HEK293 (cell line): ENCODE data around the gene MAGEA2.
"Not testable (repeated sequence)": the region's sequence is repeated elsewhere in the genome, so short reads cannot be mapped to it uniquely, and the experiment has no call there.

Source experiments
- ZNF335 ChIP-seq: fragments of 450-650 bp; formaldehyde crosslinking; conservative IDR thresholded peaks from 2 replicates; pipeline ENCODE4 v1.5.1; 2016; ENCODE audit warnings: missing biosample characterization, missing genetic modification characterization
- ZNF366 ChIP-seq: fragments of 450-650 bp; formaldehyde crosslinking; conservative IDR thresholded peaks from 2 replicates; pipeline ENCODE4 v1.5.1; 2016; ENCODE audit warnings: missing biosample characterization, missing genetic modification characterization
- ZNF843 ChIP-seq: fragments of 450-650 bp; formaldehyde crosslinking; IDR thresholded peaks from 2 replicates; pipeline ENCODE4 v1.5.1; 2016; ENCODE audit warnings: missing biosample characterization, missing genetic modification characterization
- TF ChIP-seq, protein P1 (sequence below): fragments of 450-650 bp; formaldehyde crosslinking; IDR thresholded peaks from 2 replicates; pipeline ENCODE4 v1.5.1; 2016; ENCODE audit warnings: missing biosample characterization, missing genetic modification characterization
- TF ChIP-seq, protein P2 (sequence below): fragments of 450-650 bp; formaldehyde crosslinking; IDR thresholded peaks from 2 replicates; pipeline ENCODE4 v1.5.1; 2016; ENCODE audit warnings: missing biosample characterization, missing genetic modification characterization
- TF ChIP-seq, protein P3 (sequence below): fragments of 450-650 bp; formaldehyde crosslinking; IDR thresholded peaks from 2 replicates; pipeline ENCODE4 v1.5.1; 2017; ENCODE audit warnings: missing biosample characterization, mild to moderate bottlenecking, missing genetic modification characterization, moderate library complexity
- TF ChIP-seq, protein P4 (sequence below): sonication (generic); formaldehyde crosslinking; IDR thresholded peaks from 2 replicates; pipeline ENCODE4 v1.8.1; 2022; ENCODE audit warnings: mild to moderate bottlenecking, moderate library complexity, missing genetic modification reagents
- TF ChIP-seq, protein P5 (sequence below): fragments of 450-650 bp; formaldehyde crosslinking; IDR thresholded peaks from 2 replicates; pipeline ENCODE4 v1.5.1; 2016; ENCODE audit warnings: missing biosample characterization, missing genetic modification characterization, borderline replicate concordance

DNA sequence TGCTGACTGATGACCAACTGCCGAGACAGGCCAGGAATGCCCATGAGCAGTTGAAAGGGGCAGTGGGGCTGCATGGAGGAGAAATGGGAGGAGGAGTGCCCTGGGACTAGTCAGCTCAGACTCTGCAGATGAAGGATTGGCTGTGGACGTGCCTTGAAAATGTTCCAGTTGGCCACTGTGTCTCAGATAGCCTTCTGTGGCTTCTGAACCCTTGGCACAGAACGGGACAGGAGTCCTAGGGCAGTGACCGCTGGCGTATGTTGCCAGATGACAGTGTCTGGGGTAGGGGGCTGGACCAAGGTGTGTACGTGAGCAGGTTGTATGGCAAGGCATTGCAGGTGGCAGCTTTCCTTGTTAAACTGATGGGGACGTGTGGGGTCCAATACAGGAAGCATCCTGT, 47.1 kb downstream of the MAGEA2 start:
- TF ChIP-seq, protein P1, sequence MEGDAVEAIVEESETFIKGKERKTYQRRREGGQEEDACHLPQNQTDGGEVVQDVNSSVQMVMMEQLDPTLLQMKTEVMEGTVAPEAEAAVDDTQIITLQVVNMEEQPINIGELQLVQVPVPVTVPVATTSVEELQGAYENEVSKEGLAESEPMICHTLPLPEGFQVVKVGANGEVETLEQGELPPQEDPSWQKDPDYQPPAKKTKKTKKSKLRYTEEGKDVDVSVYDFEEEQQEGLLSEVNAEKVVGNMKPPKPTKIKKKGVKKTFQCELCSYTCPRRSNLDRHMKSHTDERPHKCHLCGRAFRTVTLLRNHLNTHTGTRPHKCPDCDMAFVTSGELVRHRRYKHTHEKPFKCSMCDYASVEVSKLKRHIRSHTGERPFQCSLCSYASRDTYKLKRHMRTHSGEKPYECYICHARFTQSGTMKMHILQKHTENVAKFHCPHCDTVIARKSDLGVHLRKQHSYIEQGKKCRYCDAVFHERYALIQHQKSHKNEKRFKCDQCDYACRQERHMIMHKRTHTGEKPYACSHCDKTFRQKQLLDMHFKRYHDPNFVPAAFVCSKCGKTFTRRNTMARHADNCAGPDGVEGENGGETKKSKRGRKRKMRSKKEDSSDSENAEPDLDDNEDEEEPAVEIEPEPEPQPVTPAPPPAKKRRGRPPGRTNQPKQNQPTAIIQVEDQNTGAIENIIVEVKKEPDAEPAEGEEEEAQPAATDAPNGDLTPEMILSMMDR (tag by site-specific recombination) = not testable (repeated sequence)
- TF ChIP-seq, protein P2, sequence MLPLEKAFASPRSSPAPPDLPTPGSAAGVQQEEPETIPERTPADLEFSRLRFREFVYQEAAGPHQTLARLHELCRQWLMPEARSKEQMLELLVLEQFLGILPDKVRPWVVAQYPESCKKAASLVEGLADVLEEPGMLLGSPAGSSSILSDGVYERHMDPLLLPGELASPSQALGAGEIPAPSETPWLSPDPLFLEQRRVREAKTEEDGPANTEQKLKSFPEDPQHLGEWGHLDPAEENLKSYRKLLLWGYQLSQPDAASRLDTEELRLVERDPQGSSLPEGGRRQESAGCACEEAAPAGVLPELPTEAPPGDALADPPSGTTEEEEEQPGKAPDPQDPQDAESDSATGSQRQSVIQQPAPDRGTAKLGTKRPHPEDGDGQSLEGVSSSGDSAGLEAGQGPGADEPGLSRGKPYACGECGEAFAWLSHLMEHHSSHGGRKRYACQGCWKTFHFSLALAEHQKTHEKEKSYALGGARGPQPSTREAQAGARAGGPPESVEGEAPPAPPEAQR = not testable (repeated sequence)
- TF ChIP-seq, protein P3, sequence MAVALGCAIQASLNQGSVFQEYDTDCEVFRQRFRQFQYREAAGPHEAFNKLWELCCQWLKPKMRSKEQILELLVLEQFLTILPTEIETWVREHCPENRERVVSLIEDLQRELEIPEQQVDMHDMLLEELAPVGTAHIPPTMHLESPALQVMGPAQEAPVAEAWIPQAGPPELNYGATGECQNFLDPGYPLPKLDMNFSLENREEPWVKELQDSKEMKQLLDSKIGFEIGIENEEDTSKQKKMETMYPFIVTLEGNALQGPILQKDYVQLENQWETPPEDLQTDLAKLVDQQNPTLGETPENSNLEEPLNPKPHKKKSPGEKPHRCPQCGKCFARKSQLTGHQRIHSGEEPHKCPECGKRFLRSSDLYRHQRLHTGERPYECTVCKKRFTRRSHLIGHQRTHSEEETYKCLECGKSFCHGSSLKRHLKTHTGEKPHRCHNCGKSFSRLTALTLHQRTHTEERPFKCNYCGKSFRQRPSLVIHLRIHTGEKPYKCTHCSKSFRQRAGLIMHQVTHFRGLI (tag by site-specific recombination) = not testable (repeated sequence)
- not testable (repeated sequence) for TF ChIP-seq ZNF843; ZNF335 (tag by site-specific recombination); ZNF366
- TF ChIP-seq, protein P4, sequence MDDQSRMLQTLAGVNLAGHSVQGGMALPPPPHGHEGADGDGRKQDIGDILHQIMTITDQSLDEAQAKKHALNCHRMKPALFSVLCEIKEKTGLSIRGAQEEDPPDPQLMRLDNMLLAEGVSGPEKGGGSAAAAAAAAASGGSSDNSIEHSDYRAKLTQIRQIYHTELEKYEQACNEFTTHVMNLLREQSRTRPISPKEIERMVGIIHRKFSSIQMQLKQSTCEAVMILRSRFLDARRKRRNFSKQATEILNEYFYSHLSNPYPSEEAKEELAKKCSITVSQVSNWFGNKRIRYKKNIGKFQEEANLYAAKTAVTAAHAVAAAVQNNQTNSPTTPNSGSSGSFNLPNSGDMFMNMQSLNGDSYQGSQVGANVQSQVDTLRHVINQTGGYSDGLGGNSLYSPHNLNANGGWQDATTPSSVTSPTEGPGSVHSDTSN (CRISPR knock-in tag) = not testable (repeated sequence)
- TF ChIP-seq, protein P5, sequence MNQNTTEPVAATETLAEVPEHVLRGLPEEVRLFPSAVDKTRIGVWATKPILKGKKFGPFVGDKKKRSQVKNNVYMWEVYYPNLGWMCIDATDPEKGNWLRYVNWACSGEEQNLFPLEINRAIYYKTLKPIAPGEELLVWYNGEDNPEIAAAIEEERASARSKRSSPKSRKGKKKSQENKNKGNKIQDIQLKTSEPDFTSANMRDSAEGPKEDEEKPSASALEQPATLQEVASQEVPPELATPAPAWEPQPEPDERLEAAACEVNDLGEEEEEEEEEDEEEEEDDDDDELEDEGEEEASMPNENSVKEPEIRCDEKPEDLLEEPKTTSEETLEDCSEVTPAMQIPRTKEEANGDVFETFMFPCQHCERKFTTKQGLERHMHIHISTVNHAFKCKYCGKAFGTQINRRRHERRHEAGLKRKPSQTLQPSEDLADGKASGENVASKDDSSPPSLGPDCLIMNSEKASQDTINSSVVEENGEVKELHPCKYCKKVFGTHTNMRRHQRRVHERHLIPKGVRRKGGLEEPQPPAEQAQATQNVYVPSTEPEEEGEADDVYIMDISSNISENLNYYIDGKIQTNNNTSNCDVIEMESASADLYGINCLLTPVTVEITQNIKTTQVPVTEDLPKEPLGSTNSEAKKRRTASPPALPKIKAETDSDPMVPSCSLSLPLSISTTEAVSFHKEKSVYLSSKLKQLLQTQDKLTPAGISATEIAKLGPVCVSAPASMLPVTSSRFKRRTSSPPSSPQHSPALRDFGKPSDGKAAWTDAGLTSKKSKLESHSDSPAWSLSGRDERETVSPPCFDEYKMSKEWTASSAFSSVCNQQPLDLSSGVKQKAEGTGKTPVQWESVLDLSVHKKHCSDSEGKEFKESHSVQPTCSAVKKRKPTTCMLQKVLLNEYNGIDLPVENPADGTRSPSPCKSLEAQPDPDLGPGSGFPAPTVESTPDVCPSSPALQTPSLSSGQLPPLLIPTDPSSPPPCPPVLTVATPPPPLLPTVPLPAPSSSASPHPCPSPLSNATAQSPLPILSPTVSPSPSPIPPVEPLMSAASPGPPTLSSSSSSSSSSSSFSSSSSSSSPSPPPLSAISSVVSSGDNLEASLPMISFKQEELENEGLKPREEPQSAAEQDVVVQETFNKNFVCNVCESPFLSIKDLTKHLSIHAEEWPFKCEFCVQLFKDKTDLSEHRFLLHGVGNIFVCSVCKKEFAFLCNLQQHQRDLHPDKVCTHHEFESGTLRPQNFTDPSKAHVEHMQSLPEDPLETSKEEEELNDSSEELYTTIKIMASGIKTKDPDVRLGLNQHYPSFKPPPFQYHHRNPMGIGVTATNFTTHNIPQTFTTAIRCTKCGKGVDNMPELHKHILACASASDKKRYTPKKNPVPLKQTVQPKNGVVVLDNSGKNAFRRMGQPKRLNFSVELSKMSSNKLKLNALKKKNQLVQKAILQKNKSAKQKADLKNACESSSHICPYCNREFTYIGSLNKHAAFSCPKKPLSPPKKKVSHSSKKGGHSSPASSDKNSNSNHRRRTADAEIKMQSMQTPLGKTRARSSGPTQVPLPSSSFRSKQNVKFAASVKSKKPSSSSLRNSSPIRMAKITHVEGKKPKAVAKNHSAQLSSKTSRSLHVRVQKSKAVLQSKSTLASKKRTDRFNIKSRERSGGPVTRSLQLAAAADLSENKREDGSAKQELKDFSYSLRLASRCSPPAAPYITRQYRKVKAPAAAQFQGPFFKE = not testable (repeated sequence)
